H1 (cell line): Measurements from ENCODE around the gene MRPS2. TPM values are rescaled to one million over a fixed set of nuclear protein-coding genes. Genes with fewer than 3 reads are reported as not detected.

ENCODE experiments used
- CTCF ChIA-PET: fragments of 300-600 bp; sonication (Branson Sonifier 250); formaldehyde crosslinking; loops from one replicate; lab custom pipeline; 2021; ENCODE audit not compliant: partially characterized antibody; lab: Charles Lee
- POLR2A ChIA-PET: fragments of 300-600 bp; sonication (Branson Sonifier 250); formaldehyde crosslinking; loops from one replicate; lab custom pipeline; 2021; ENCODE audit warnings: inconsistent platforms; ENCODE audit not compliant: partially characterized antibody; lab: Charles Lee
- DNase-seq, 2 experiments: peaks; one replicate each; pipeline versions ENCODE4 v3.0.0 to v3.0.0-alpha.2; 2010 to 2022; ENCODE audit warnings: low spot score in 2 of 2, low read depth in 1 of 2, mixed read lengths in 1 of 2
- FAIRE-seq: peaks from 2 replicates; lab custom pipeline; 2011; peaks lifted over from hg19 to GRCh38; lab: Jason Lieb, UNC
- H2AFZ ChIP-seq: 2 replicates; pipeline ENCODE4 v1.8.1; 2012; ENCODE audit warnings: low read length, inconsistent platforms
- H2AK5ac ChIP-seq: 2 replicates; pipeline ENCODE4 v1.6.1; 2013; ENCODE audit warnings: low read depth, low read length
- H2BK120ac ChIP-seq: replicated peaks from 2 replicates; pipeline ENCODE3; 2013; ENCODE audit warnings: low read depth, low read length, inconsistent platforms
- H2BK12ac ChIP-seq: 2 replicates; pipeline ENCODE4 v1.6.1; 2013; ENCODE audit warnings: low read depth, low read length
- H2BK15ac ChIP-seq: 2 replicates; pipeline ENCODE4 v1.6.1; 2013; ENCODE audit warnings: low read length
- H2BK20ac ChIP-seq: 2 replicates; pipeline ENCODE4 v1.6.1; 2013; ENCODE audit warnings: low read length
- H2BK5ac ChIP-seq: 2 replicates; pipeline ENCODE4 v1.6.1; 2013; ENCODE audit warnings: low read depth, low read length
- H3K14ac ChIP-seq: 2 replicates; pipeline ENCODE4 v1.6.1; 2013; ENCODE audit warnings: inconsistent platforms; ENCODE audit not compliant: insufficient read length
- H3K18ac ChIP-seq: 2 replicates; pipeline ENCODE4 v1.6.1; 2013; ENCODE audit warnings: low read length; ENCODE audit errors: extremely low read depth
- H3K23ac ChIP-seq: 2 replicates; pipeline ENCODE4 v1.6.1; 2013; ENCODE audit warnings: inconsistent platforms; ENCODE audit not compliant: insufficient read length
- H3K23me2 ChIP-seq: 2 replicates; pipeline ENCODE4 v1.6.1; 2013; ENCODE audit warnings: low read depth, low read length
- H3K27ac ChIP-seq: 2 replicates; pipeline ENCODE4 v1.6.1; 2011; ENCODE audit warnings: low read depth, low read length, inconsistent platforms
- H3K27me3 ChIP-seq, 4 experiments: replicated peaks in 1 of 4; 1 replicate in 1 of 4; 2 replicates in 3 of 4; pipeline versions ENCODE4 v1.6.1 to v1.8.1; 2011 to 2013; ENCODE audit warnings: low read length in 3 of 4, mild to moderate bottlenecking in 3 of 4, inconsistent platforms in 2 of 4, mixed read lengths in 2 of 4, moderate library complexity in 1 of 4; ENCODE audit not compliant: control insufficient read depth in 3 of 4, insufficient read depth in 3 of 4; ENCODE audit errors: extremely low read depth in 1 of 4
- H3K36me3 ChIP-seq, 4 experiments: 2 replicates each; pipeline versions ENCODE4 v1.6.1 to v1.8.1; 2011 to 2013; ENCODE audit warnings: mild to moderate bottlenecking in 4 of 4, low read length in 3 of 4, moderate library complexity in 2 of 4, control low read depth in 1 of 4, inconsistent platforms in 1 of 4; ENCODE audit not compliant: insufficient read depth in 4 of 4, control insufficient read depth in 2 of 4
- H3K4ac ChIP-seq: replicated peaks from 2 replicates; pipeline ENCODE3; 2013; ENCODE audit warnings: low read length, low read depth, mixed read lengths, inconsistent platforms; ENCODE audit not compliant: insufficient read length
- H3K4me1 ChIP-seq, 4 experiments: replicated peaks in 1 of 4; 1 replicate in 1 of 4; 2 replicates in 3 of 4; pipeline versions ENCODE4 v1.6.1 to v1.8.1; 2011 to 2013; ENCODE audit warnings: low read length in 3 of 4, inconsistent platforms in 2 of 4, mixed read lengths in 1 of 4; ENCODE audit not compliant: insufficient read depth in 4 of 4, control insufficient read depth in 3 of 4
- H3K4me2 ChIP-seq, 2 experiments: 2 replicates each; pipeline versions ENCODE4 v1.6.1 to v1.8.1; 2011 to 2013; ENCODE audit warnings: low read depth in 2 of 2, low read length in 2 of 2, control low read depth in 1 of 2, inconsistent platforms in 1 of 2, mild to moderate bottlenecking in 1 of 2; ENCODE audit not compliant: insufficient read depth in 1 of 2
- H3K4me3 ChIP-seq, 4 experiments: fragments of 200-600, 300-600 bp in 1 of 4; sonication (generic), shearing (Covaris generic), sonication (Bioruptor Twin) in 1 of 4; 2 replicates each; pipeline versions ENCODE4 v1.5.1 to v1.8.1; 2011 to 2016; ENCODE audit warnings: low read length in 4 of 4, low read depth in 3 of 4, control low read depth in 2 of 4, inconsistent platforms in 2 of 4, mild to moderate bottlenecking in 2 of 4, mixed read lengths in 1 of 4, moderate library complexity in 1 of 4; ENCODE audit not compliant: insufficient read depth in 2 of 4; ENCODE audit errors: extremely low read depth in 1 of 4
- H3K56ac ChIP-seq: replicated peaks from 2 replicates; pipeline ENCODE3; 2013; ENCODE audit warnings: low read depth, mild to moderate bottlenecking, mixed read lengths, low read length, inconsistent platforms; ENCODE audit not compliant: insufficient read length
- H3K79me1 ChIP-seq: 2 replicates; pipeline ENCODE4 v1.6.1; 2013; ENCODE audit warnings: low read depth, low read length, control low read depth
- H3K79me2 ChIP-seq, 2 experiments: 2 replicates each; pipeline versions ENCODE4 v1.6.1 to v1.8.1; 2012 to 2013; ENCODE audit warnings: low read length in 2 of 2, mild to moderate bottlenecking in 2 of 2, inconsistent platforms in 1 of 2; ENCODE audit not compliant: insufficient read depth in 2 of 2, control insufficient read depth in 1 of 2
- H3K9ac ChIP-seq, 4 experiments: replicated peaks in 1 of 4; 1 replicate in 1 of 4; 2 replicates in 3 of 4; pipeline versions ENCODE4 v1.6.1 to v1.8.1; 2011 to 2013; ENCODE audit warnings: low read depth in 3 of 4, low read length in 3 of 4, control low read depth in 2 of 4, mild to moderate bottlenecking in 2 of 4, moderate library complexity in 2 of 4, inconsistent platforms in 1 of 4; ENCODE audit errors: extremely low read depth in 1 of 4
- H3K9me3 ChIP-seq, 2 experiments: 2 replicates each; pipeline versions ENCODE4 v1.6.1 to v1.8.1; 2012 to 2013; ENCODE audit warnings: mild to moderate bottlenecking in 2 of 2, moderate library complexity in 2 of 2, control low read depth in 1 of 2, inconsistent platforms in 1 of 2, low read depth in 1 of 2, low read length in 1 of 2, mixed read lengths in 1 of 2; ENCODE audit not compliant: insufficient read depth in 2 of 2
- H4K20me1 ChIP-seq, 2 experiments: replicated peaks in 1 of 2; 2 replicates each; pipeline versions ENCODE3 to v1.8.1; 2011 to 2013; ENCODE audit warnings: inconsistent platforms in 2 of 2, low read length in 2 of 2, mild to moderate bottlenecking in 1 of 2; ENCODE audit not compliant: insufficient read depth in 2 of 2, control insufficient read depth in 1 of 2
- H4K5ac ChIP-seq: 2 replicates; pipeline ENCODE4 v1.6.1; 2013; ENCODE audit warnings: low read length, low read depth, mixed read lengths, inconsistent platforms; ENCODE audit not compliant: insufficient read length
- H4K8ac ChIP-seq: 2 replicates; pipeline ENCODE4 v1.8.0; 2013; ENCODE audit warnings: mild to moderate bottlenecking, moderate library complexity, low read length, inconsistent platforms; ENCODE audit not compliant: insufficient read depth; ENCODE audit errors: extremely low read depth
- H4K91ac ChIP-seq: replicated peaks from 2 replicates; pipeline ENCODE3; 2013; ENCODE audit warnings: low read length, mixed read lengths, inconsistent platforms; ENCODE audit not compliant: insufficient read length
- SIX5 ChIP-seq: IDR thresholded peaks from 2 replicates; pipeline ENCODE4 v1.6.1; 2011; ENCODE audit warnings: mild to moderate bottlenecking, low read depth, low read length
- TEAD4 ChIP-seq: IDR thresholded peaks from 2 replicates; pipeline ENCODE4 v1.6.1; 2012; ENCODE audit warnings: low read depth, low read length, inconsistent platforms, mixed read lengths
- WGBS, 2 experiments: shearing (Covaris generic) in 1 of 2; methylation state at CpG; one replicate each; pipeline versions ENCODE4 v1.1.6 to v1.1.7; 2013 to 2015; ENCODE audit warnings: low lambda C conversion rate in 2 of 2, mixed read lengths in 2 of 2, inconsistent platforms in 1 of 2, low coverage in 1 of 2, missing lambda C conversion rate in 1 of 2; ENCODE audit not compliant: insufficient replicate concordance in 2 of 2, insufficient coverage in 1 of 2, insufficient read length in 1 of 2; ENCODE audit errors: extremely low coverage in 1 of 2, missing lambda C conversion rate in 1 of 2; 5-methylcytosine and 5-hydroxymethylcytosine counted together
- polyA plus RNA-seq, 7 experiments: library from polyadenylated mRNA; depleted of rRNA in 3 of 7; stranded (reverse) in 5 of 7; unstranded in 2 of 7; fragments of >200 nt in 5 of 7; fragments of 200-250 nt in 2 of 7; gene quantifications; 1 replicate in 5 of 7; 2 replicates in 1 of 7; 4 replicates in 1 of 7; pipeline versions ENCODE4 v1.2.1 to v1.2.3, GENCODE V29; 2011 to 2013; ENCODE audit warnings: missing spikeins in 2 of 7, mixed read lengths in 2 of 7
- total RNA-seq: library from RNA; stranded (reverse); fragmentation: NEBNext Ultra II Directional; extraction: Animal tissue kit (Norgen Biotek cat#: 25700); gene quantifications from 2 replicates; pipeline ENCODE4 v1.2.1, GENCODE V29; 2021

MRPS2 gene
- total and polyA plus RNA-seq, 2 of the 8 experiments (the other 6 are each of a cell fraction or from before 2014, with no cell fraction given), result 78.6 to 476 TPM

GRCh38 chr9:135517407-135517822 is 16.9 kb downstream of the MRPS2 start:
- Histone ChIP-seq H2AFZ (no peak overlapping the region), H3K79me1 (no peaks in the 10 kb centered on the region), H3K27ac (no peak overlapping the region), H3K27me3 (no peaks in the 10 kb centered on the region), H4K5ac (no peak overlapping the region), H2BK15ac (no peak overlapping the region), H2BK12ac (no peak overlapping the region), H3K14ac (no peak overlapping the region), H3K23ac (no peak overlapping the region), H3K4me3 (no peak overlapping the region), H2AK5ac (no peak overlapping the region), H2BK120ac (no peak overlapping the region), H3K4me1 (peaks cover 0 to 1% (median 0%) of the 10 kb centered on the region in 4 experiments; a peak in 1 of 7 replicates), H3K79me2 (no peaks in the 10 kb centered on the region), H3K56ac (no peak overlapping the region), H2BK20ac (no peak overlapping the region), H3K4ac (no peak overlapping the region), H3K18ac (no peak overlapping the region), H4K91ac (no peak overlapping the region), H3K9me3 (no peaks in the 10 kb centered on the region), H3K4me2 (no peak overlapping the region), H2BK5ac (no peak overlapping the region), H4K8ac (no peak overlapping the region), H3K23me2 (no peaks in the 10 kb centered on the region; the same call in 1 of the 2 replicates), H4K20me1 (no peaks in the 10 kb centered on the region), H3K9ac (no peak overlapping the region), H3K36me3 (no peaks in the 10 kb centered on the region)
- ChIA-PET POLR2A (interaction anchor here (1.0 kb wide), 1 partner anchor 34 kb away, joined by 3 read pairs; no protein-coding TSS in a partner anchor), CTCF (interaction anchor here (0.8 to 1.6 kb wide), 5 partner anchors 9 to 175 kb away, joined by 3 to 7 read pairs (median 5); no protein-coding TSS in a partner anchor)
- no peak for FAIRE-seq
- peak in 1 of 2 experiments; percentile 33 for DNase-seq
- 92% methylated on average over 24 of the region's 24 CpGs; no CpG with 5 or more reads in 1 of the 2 experiments for WGBS, 2 experiments
- TF ChIP-seq SIX5 (no peak), TEAD4 (no peak)
